ENCODE measurements around the gene PLXNC1. TPM values are rescaled to one million over a fixed set of nuclear protein-coding genes. Genes with fewer than 3 reads are reported as not detected.

PLXNC1 gene
- total and polyA plus RNA-seq, 4 donors: 0.71 to 12.0 (median 3.3) TPM

GRCh38 chr12:94203181-94203546, 54.8 kb downstream of the PLXNC1 start:
- DNase-seq (ENCODE audit: low spot score): no peak
- TF ChIP-seq GABPA (IDR thresholded peaks at IDR 0.05 in 1 of 2, conservative IDR thresholded peaks at IDR 0.05 in 1 of 2) (no peak), REST (IDR thresholded peaks at IDR 0.05) (no peak), ZBTB33 (IDR thresholded peaks at IDR 0.05) (no peak), TAF1 (conservative IDR thresholded peaks at IDR 0.05) (no peak), FOXA1 (IDR thresholded peaks at IDR 0.05) (no peak), YY1 (IDR thresholded peaks at IDR 0.05) (no peak), HNF4G (IDR thresholded peaks at IDR 0.05) (no peak), ATF3 (IDR thresholded peaks at IDR 0.05) (no peak), JUND (IDR thresholded peaks at IDR 0.05) (no peak), RXRA (IDR thresholded peaks at IDR 0.05) (no peak), FOXA2 (IDR thresholded peaks at IDR 0.05) (no peak), EGR1 (IDR thresholded peaks at IDR 0.05; ENCODE audit: low read depth in 2 of 2) (no peak), RAD21 (IDR thresholded peaks at IDR 0.05) (no peak), CTCF (IDR thresholded peaks at IDR 0.05; ENCODE audit: low read depth, low read length, missing input control) (no peak), NR2F2 (IDR thresholded peaks at IDR 0.05) (no peak), SP1 (IDR thresholded peaks at IDR 0.05) (no peak)
- H3K4me3 ChIP-seq (ENCODE audit: low read depth in 1 of 3, low read length in 3 of 3): no peak overlapping the region
- no peak overlapping the region for H3K9ac ChIP-seq (ENCODE audit: low read depth in 1 of 2, low read length in 2 of 2)
- no peak overlapping the region for H3K27ac ChIP-seq (ENCODE audit: low read depth in 1 of 2, low read length in 2 of 2)
- H3K27me3 ChIP-seq (ENCODE audit: control insufficient read depth in 4 of 4, insufficient read depth in 4 of 4, low read length in 3 of 4): no peaks in the 10 kb centered on the region
- peaks cover 2 to 15% (median 11%) of the 10 kb centered on the region in 4 donors for H3K4me1 ChIP-seq (ENCODE audit: control insufficient read depth in 4 of 4, insufficient read depth in 4 of 4, low read length in 3 of 4)
- 96% methylated on average over 2 of the region's 2 CpGs for whole genome bisulfite sequencing
- H3K9me3 ChIP-seq (ENCODE audit: control insufficient read depth in 4 of 4, low read length in 3 of 4): no peaks in the 10 kb centered on the region
- H3K36me3 ChIP-seq (ENCODE audit: control insufficient read depth in 4 of 4, insufficient read depth in 3 of 4, low read depth in 1 of 4, low read length in 3 of 4): no peaks in the 10 kb centered on the region

GRCh38 chr12:94203796-94204195, 55.4 kb downstream of the PLXNC1 start:
- no peaks in the 10 kb centered on the region for H3K27me3 ChIP-seq (ENCODE audit: control insufficient read depth in 4 of 4, insufficient read depth in 4 of 4, low read length in 3 of 4)
- no peak overlapping the region for H3K4me3 ChIP-seq (ENCODE audit: low read depth in 1 of 3, low read length in 3 of 3)
- no peaks in the 10 kb centered on the region for H3K36me3 ChIP-seq (ENCODE audit: control insufficient read depth in 4 of 4, insufficient read depth in 3 of 4, low read depth in 1 of 4, low read length in 3 of 4)
- H3K27ac ChIP-seq (ENCODE audit: low read depth in 1 of 2, low read length in 2 of 2): no peak overlapping the region
- H3K9ac ChIP-seq (ENCODE audit: low read depth in 1 of 2, low read length in 2 of 2): no peak overlapping the region
- WGBS: 96% methylated on average over 5 of the region's 5 CpGs
- DNase-seq (ENCODE audit: low spot score): no peak
- no peaks in the 10 kb centered on the region for H3K9me3 ChIP-seq (ENCODE audit: control insufficient read depth in 4 of 4, low read length in 3 of 4)
- H3K4me1 ChIP-seq (ENCODE audit: control insufficient read depth in 4 of 4, insufficient read depth in 4 of 4, low read length in 3 of 4): peaks cover 2 to 15% (median 11%) of the 10 kb centered on the region in 4 donors
- no peak for TF ChIP-seq FOXA1 (IDR thresholded peaks at IDR 0.05)
- no peak for TF ChIP-seq RAD21 (IDR thresholded peaks at IDR 0.05)
- TF ChIP-seq REST (IDR thresholded peaks at IDR 0.05): no peak
- TF ChIP-seq YY1 (IDR thresholded peaks at IDR 0.05): no peak
- no peak for TF ChIP-seq EGR1 (IDR thresholded peaks at IDR 0.05; ENCODE audit: low read depth in 2 of 2)
- TF ChIP-seq ZBTB33 (IDR thresholded peaks at IDR 0.05): no peak
- no peak for TF ChIP-seq HNF4G (IDR thresholded peaks at IDR 0.05)
- no peak for TF ChIP-seq RXRA (IDR thresholded peaks at IDR 0.05)
- TF ChIP-seq NR2F2 (IDR thresholded peaks at IDR 0.05): no peak
- TF ChIP-seq TAF1 (conservative IDR thresholded peaks at IDR 0.05): no peak
- no peak for TF ChIP-seq FOXA2 (IDR thresholded peaks at IDR 0.05)
- TF ChIP-seq GABPA (IDR thresholded peaks at IDR 0.05 in 1 of 2, conservative IDR thresholded peaks at IDR 0.05 in 1 of 2): no peak
- no peak for TF ChIP-seq SP1 (IDR thresholded peaks at IDR 0.05)
- TF ChIP-seq HNF4A (conservative IDR thresholded peaks at IDR 0.05): no peak
